T47D (cell line): Measurements from ENCODE around the gene LEKR1.

ENCODE experiments used
- DNase-seq, 2 experiments: peaks; one replicate each; pipeline versions ENCODE4 v3.0.0 to v3.0.0-alpha.2; 2011 to 2012; ENCODE audit warnings: low read depth in 1 of 2, low spot score in 1 of 2
- JUND ChIP-seq: IDR thresholded peaks from 2 replicates; pipeline ENCODE4 v1.6.1; 2012; ENCODE audit warnings: low read depth
- in situ Hi-C: cut with HindIII; loops from 2 replicates; pipeline ENCODE4 v1.10.0; 2016; ENCODE audit warnings: low sequenced_read_pairs, low pct_unique_long_range_greater_than_20kb

The LEKR1 gene

DNA sequence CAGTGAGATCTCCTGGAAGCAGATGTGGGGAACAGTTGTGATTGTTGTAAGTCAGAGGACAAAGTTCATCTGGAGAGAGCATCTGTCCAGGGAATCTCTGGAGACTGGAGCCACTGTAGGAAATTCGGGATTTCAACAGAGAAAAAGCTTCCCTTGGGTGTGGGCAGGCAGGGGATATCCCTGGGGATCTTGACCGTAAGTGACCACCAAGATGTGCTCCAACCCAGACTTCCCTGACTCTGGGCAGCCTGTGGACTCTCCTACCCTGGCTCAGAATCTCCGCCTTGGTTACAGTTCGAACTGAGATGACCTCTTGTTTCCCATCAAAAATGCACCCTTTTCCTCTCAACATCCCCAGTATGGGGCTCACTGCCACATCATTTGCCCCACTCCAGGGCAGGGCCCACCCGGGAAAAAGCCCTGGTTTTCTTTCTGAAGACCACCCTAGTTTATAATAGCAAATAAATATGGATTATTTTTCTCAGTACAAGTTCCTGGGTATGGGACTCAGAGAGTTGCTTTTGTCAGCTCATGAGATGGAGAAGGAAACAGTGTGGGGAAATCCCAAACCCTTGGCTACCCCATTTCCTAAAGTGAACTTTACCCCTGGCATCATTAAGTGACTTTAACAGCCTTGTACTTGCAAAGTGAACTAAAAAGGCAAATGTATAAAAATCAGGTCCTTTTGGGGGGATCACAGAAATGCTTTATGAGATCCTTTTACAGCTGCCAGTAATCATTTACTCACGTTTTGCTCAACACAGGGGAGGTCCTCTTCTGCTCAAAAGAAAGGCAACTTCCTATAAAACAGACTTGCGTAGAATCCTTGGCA is 243.9 kb downstream of the LEKR1 start:
- no peak for DNase-seq
- no peak for TF ChIP-seq JUND
- in situ Hi-C loops: no loop called here

DNA sequence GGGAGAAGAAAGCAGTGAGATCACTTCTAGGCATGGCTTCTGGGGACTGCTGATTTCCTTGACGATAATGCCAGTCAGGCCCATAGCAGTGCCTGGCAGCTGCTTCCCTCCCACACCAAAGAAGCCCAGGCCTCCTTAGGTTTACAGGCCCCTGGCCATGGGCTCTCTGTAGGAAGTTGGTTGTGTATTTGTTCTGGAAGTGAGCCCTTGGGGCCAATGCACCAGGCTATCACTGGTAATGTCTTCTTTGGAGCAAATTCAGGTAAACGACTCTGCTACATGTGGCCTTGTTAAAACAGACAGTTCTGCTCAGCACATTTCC is 244.5 kb downstream of the LEKR1 start:
- in situ Hi-C loops: no loop called here
- peak in 1 of 2 experiments; percentile 33 for DNase-seq
- TF ChIP-seq JUND: no peak

DNA sequence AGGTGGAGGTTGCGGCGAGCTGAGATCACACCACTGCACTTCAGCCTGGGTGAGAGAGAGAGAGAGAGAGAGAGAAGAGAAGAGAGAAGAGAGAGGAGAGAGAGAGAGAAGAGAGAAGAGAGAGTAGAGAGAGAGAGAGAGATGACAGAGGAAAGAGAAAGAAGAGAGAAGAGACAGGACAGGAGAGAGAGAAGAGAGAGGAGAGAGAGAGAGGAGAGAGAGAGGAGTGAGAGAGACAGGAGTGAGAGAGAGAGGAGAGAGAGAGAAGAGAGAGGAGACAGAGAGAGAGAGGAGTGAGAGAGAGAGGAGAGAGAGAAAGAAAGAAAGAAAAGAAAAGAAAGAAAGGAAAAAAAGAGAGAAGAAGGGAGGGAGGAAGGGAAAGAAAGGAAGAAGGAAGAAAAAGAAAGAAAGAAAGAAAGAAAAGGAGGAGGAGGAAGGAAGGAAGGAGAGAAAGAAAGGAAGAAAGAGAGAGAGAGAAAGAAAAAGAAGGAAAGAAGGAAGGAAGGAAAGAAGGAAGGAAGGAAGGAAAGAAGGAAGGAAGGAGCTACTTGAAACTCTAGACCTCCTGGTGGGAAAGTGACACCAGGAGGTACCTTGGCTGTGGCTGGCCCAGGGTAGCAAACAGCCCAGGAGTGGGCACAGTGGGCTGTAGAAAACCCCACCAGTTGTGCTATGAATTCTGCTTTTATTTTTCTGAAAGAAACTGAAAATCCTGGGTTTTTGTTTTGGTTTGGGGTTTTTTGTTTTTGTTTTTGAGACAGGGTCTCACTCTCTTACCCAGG is 245.8 kb downstream of the LEKR1 start:
- DNase-seq: no peak
- TF ChIP-seq JUND: no peak

DNA sequence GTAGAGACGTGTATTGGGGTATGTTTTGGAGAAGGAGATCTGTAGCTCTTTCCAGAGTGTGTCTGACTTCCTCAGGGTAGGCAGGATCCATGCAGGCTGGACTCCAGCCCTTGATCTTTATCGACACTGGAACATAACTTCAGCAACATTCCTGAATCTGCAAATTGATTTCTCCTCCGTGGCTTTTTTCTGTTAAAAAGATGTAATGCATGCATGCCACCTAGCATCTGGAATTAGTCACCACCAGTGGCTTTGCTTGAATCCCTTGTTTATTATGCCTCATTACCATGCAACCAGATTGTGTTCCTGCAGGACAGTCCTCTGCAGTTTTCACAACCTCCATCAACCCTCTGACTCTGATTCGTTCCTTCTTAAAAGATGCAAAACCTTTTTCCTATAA is 247.7 kb downstream of the LEKR1 start:
- DNase-seq: peak in 1 of 2 experiments; percentile 53
- in situ Hi-C loops: no loop called here
- no peak for TF ChIP-seq JUND

More for the DNA sequence above, 245.8 kb downstream of the LEKR1 start:
- in situ Hi-C loops: no loop called here

DNA sequence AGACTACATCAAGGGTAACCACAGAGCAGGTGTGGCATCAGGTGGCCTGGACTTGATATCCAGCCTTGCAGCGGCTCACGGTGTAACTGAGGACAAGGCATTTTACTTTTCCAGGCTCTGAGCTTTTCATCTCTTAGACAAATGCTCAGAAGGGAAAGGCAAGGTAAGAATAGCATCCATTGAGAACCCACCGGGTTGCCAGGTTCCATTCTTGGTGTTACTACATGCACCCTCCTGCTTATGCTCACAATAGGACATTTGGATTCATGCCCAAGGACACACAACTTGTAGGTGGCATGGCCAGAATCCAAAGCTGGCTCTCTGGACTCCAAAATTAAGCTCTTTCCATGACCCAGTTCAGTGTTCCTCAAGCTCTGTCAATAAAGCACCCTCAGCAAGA is 248.3 kb downstream of the LEKR1 start:
- in situ Hi-C loops: no loop called here
- no peak for DNase-seq
- TF ChIP-seq JUND: no peak

DNA sequence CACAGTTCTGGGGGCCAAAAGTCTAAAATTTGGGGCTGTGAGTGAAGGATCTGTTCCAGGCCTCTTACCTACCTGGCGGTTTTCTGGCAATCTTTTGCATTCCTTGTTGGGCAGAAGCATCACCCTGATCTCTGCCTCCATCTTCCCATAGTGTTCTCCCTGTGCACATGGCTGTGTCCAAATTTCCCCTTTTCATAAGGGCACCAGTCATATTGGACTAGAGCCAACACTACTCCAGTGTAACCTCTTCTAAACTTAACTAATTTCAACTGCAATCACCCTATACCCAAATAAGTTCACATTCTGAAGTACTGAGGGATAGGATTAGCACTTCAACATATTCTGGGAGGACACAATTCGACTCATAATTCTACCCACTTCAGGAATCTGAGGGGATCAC is 248.8 kb downstream of the LEKR1 start:
- no peak for TF ChIP-seq JUND
- in situ Hi-C loops: no loop called here
- no peak for DNase-seq

DNA sequence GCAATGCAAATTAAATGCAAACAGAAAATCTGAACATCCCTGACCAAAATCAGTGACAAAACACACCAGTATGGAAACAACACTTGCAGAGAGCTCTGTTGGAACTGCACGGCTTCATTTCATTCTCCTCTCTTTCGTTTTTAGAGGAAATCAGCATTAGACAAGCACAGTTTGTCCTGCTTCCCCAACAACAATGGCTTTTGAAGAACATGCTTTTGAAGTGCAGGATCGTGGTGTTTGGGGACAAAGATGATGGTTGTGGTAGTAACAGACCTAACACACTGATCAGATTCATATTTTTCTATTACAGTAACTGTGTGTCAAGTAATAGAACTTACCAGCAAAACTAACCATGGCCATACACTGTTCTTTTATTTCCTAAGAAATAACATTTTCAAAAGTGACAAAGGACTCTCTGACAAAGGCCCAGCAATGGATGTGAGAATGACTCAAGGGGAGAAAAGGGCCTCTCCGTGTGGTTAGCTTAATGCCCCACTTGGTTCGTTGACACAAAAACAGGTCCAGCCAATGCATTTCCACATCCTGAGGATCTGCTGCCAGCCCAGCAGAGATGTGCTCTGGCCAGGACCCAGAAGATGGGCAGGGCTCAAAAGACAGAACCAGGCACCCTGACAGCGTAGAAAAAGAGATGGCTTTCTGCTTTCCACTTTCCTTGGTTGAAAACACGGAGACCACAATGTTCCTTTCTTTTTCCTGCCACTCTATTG is 249.7 kb downstream of the LEKR1 start:
- TF ChIP-seq JUND: no peak
- DNase-seq: peak; percentile 24 to 75
- in situ Hi-C loops: no loop called here

DNA sequence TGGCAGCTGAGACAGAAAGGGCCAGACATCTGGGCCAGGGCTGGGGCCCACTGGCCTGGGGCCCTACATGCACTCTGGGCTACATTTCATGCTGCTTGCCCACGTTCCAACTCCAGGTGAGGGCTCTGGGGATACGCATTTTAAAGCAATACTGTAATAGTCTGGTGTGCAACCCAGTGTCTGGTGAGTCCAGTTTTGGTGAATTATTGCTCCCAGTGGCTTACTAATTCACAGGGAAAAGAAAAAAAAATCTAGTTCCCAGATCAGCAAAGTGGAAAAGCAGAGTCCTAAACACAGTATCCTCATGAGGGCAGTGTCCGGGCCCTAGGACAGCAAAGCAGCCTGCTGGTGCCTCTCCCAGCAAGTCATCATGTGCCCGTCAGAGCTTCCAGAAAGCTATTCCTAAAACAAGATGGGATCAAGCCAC is 251.4 kb downstream of the LEKR1 start:
- peak; percentile 34 to 49 for DNase-seq
- in situ Hi-C loops: no loop called here

DNA sequence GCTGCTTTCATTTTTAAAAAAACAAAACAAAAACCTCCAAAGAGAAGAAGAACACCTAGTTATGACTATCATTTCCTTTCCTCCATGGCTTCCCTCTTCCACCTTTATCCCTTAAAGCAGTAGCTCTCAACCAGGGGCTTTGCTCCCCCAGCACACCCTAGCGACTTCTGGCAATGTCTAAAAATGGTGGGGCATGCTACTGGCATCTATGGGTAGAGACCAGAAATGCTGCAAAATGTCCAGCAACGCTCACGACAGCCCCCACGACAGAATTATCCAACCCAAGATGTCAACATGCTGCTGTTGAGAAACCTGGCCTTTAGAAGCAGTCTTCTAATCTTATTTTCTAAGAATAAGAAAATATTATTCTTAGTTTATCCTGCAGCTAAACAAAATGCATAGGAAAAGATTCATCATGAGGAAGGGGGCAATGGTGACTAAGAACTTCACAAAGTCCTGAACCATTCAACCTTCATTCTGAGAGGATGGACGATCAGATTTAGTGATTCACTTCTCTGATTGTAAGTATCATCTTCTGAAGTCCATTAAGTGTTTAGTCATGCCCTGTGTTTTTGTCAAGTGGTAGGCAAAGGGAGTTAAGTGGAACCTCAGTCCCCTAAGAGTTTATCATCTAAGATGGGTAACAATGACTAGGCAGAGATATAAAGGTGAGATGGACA is 252.1 kb downstream of the LEKR1 start:
- in situ Hi-C loops: no loop called here
- no peak for TF ChIP-seq JUND
- DNase-seq: no peak

More for the DNA sequence above, 251.4 kb downstream of the LEKR1 start:
- TF ChIP-seq JUND: no peak

DNA sequence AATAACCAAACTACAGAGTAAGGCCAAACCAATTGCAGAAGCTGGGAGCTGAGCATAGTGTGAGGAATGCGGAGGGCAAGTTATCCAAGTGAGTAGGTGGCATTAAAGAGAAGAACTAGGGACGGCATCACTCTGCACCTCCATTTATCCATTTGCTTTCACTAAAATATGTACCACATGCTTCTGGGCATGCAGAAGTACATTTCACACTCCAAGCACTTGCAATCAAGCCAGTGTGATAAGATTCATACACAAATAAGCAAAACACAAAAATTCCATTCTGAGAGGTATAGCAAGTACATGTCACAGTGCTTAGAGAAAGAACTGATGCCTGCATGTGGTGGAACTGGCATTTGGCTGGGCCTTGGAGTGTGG is 252.6 kb downstream of the LEKR1 start:
- no peak for DNase-seq
- in situ Hi-C loops: no loop called here
- TF ChIP-seq JUND: no peak

DNA sequence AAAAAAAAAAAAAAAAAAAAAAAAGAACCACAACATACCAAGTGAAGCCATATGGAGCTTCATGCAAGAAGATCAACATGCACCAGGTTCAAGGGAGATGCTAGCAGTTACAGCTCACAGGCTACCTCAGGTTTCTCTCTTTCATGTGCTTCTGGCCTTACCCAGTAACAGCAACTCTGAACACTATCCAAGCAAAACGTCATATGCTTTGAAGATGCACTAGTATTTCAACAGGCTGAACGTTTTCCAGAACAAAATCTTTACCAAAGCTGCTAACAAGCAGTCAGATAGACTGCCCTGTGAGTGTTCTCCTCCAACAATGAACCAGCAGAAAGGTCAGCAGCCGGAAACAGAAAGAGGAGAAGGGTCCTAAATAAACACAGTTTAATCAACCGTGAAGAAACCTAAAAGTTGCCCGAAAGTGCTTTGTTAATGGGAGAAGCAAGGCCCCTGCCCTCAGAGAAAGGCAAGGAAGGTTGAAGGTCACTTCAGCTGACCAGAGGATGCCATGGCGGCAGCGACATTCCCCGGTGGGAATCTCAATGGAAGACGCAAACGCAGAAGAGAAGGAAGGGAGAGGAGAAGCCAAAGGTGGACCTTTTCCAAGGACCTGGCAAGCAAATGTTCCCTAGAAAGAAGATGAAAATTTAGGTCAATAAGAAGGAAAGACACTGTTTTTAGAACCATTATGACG is 253.7 kb downstream of the LEKR1 start:
- in situ Hi-C loops: no loop called here
- no peak for DNase-seq
- no peak for TF ChIP-seq JUND

DNA sequence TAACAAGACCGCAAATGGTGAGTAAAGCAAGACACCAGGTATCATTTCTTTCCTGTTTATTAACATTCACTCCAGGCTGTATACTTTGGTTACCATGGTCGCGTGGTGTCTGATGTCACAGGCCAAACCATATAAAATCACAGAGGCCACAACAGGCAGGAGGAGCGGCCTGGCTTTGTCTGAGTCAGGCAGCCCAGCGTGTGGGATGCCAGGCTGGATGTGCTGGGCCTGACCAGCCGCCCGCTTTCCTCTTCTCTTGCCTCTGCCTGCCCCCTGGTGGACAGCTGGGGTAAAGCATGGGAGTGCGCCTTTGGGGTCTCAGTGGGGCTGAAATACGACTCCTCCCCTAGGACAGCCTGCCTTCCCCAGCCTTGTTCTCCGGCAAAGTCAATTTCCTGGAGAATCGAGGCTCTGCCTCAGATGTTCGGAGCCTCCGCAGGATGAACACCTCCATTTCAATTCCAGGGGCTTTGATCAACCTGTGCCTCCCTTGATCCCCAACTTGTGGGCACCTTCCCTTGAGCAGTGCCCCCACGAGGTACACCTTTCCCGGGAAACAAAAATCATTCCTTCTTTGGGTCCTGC is 255.6 kb downstream of the LEKR1 start:
- peak; percentile 67 to 88 for DNase-seq
- in situ Hi-C loops: no loop called here
- no peak for TF ChIP-seq JUND
